ENCODE measurements around the gene CDK17. TPM values are rescaled to one million over a fixed set of nuclear protein-coding genes. Genes with fewer than 3 reads are reported as not detected.
A peak's percentile ranks its signal among the peaks of the same experiment; 100 is the strongest.

The CDK17 gene
- total and polyA plus RNA-seq, 4 experiments from 2014 or later = 30.5 to 67.4 (median 49.2) TPM

DNA sequence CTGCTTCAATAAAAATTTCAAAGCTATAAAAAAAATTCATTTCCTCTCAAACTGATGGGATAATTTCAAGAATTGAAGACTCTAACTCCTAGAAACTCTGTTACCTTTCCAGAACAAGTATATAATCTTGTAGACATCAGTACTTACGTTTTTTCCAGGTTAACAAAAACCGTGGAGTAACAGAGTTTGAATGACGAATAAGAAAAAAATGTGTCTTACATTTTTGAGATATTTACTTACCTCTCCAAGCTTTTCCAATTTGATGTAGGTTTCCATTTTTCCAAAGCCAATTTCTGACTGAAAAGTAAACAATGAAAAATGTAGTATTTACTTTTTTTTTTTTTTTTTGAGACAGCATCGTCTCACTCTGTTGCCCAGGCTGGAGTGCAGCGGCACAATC lies 100.2 kb downstream of the CDK17 start:
- H3K9me3 Mint-ChIP-seq = no peaks in the 10 kb centered on the region
- Histone ChIP-seq H3K27ac (ENCODE audit: low read depth, low read length) (no peak overlapping the region), H3K9me3 (ENCODE audit: control insufficient read depth in 1 of 2, low read length in 2 of 2) (no peaks in the 10 kb centered on the region), H3K4me1 (ENCODE audit: insufficient read depth, low read length) (peaks cover 14% of the 10 kb centered on the region), H3K27me3 (ENCODE audit: insufficient read depth, low read length) (no peaks in the 10 kb centered on the region), H3K4me3 (ENCODE audit: low read length in 2 of 2) (no peak overlapping the region), H3K36me3 (ENCODE audit: insufficient read depth, low read length) (peaks cover 8% of the 10 kb centered on the region)
- no peak overlapping the region for H3K27ac Mint-ChIP-seq
- ChIA-PET POLR2A (ENCODE audit: partially characterized antibody) (interaction anchor here (0.6 to 1.3 kb wide), 2 partner anchors 14 to 99 kb away, joined by 4 to 5 read pairs; no protein-coding TSS in a partner anchor), CTCF (ENCODE audit: partially characterized antibody) (interaction anchor here (2.3 kb wide), 1 partner anchor 101 kb away, joined by 12 read pairs; the partner anchor contains the start of gene CDK17)
- no peak overlapping the region for H3K4me3 Mint-ChIP-seq
- H3K4me1 Mint-ChIP-seq = peaks cover 12 to 23% (median 19%) of the 10 kb centered on the region in 4 donors
- no peaks in the 10 kb centered on the region for H3K27me3 Mint-ChIP-seq
- intact Hi-C loops (cut with micrococcal nuclease) = loop anchor here (10.0 kb wide), 1 partner anchor 215 kb away; no protein-coding TSS in a partner anchor
- peaks cover 24 to 37% of the 10 kb centered on the region in 2 donors for H3K36me3 Mint-ChIP-seq
- no peak for DNase-seq

DNA sequence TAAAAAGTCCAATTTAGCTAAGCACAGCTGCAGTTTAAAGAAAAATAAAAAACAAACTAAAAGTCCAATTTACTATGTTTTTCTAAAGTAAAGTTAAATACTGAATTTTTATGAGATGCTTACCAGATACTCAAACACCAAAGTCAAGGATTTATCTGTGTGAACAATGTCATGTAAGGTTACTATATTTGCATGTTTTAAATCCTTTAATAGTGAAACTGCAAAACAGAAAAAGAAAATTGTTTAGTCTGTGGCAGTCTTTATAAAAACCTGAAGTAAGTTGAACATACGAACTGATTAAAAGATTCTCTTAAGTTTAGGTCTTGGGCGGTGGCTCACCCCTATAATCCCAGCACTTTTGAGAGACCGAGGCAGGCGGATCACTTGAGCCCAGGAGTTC lies 102.7 kb downstream of the CDK17 start:
- POLR2A ChIA-PET (ENCODE audit: partially characterized antibody) = no interaction called here

DNA sequence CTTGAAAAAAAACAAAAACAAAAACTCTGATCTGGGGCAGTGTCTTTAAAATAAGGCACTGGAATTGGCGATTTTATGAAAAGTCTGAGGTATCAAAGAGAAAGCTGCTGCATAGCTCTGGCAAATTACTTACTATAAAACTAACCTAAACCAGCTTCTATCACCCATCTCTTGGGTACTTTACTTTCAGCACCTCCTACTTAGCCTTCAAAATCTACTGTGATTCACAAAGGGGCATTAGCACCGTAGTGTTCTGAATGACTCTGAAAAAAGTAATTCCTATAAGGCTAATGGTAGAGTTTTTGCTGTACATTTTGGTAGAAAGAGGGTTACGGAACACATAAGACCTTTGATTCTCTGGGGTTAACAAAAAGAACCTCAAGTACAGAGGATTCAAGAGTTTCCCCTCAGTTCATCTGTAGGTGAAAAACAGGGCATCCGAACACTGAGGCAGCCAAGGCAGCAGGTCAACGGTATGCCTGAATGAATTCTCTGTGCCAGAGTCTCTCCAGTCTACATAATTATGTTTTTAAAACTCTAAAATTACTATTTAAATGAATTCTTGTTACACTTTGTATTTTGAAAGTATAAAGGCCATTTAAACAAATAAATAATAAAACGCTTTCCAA lies 104.6 kb downstream of the CDK17 start:
- Mint-ChIP-seq H3K27me3 (no peaks in the 10 kb centered on the region), H3K36me3 (peaks cover 25 to 54% of the 10 kb centered on the region in 2 donors), H3K27ac (peak overlapping the region in 5 of 7 donors; percentile 37 to 85 (median 57)), H3K9me3 (no peaks in the 10 kb centered on the region), H3K4me3 (peak overlapping the region in 5 of 8 donors; percentile 16 to 73 (median 50)), H3K4me1 (peaks cover 18 to 25% (median 19%) of the 10 kb centered on the region in 4 donors)
- no peak overlapping the region for H3K27ac ChIP-seq (ENCODE audit: low read depth, low read length)
- no peaks in the 10 kb centered on the region for H3K9me3 ChIP-seq (ENCODE audit: control insufficient read depth in 1 of 2, low read length in 2 of 2)
- CTCF ChIA-PET (ENCODE audit: partially characterized antibody) = interaction anchor here (1.4 to 2.1 kb wide), 3 partner anchors 42 to 104 kb away, joined by 3 to 6 read pairs (median 4); partner anchors contain the start of gene CDK17
- POLR2A ChIA-PET (ENCODE audit: partially characterized antibody) = interaction anchor here (1.5 to 2.1 kb wide), 2 partner anchors 8 to 104 kb away, joined by 5 to 13 read pairs; partner anchors contain the start of gene CDK17
- H3K27me3 ChIP-seq (ENCODE audit: insufficient read depth, low read length) = no peaks in the 10 kb centered on the region
- intact Hi-C loops (cut with micrococcal nuclease) = loop anchor here (1.0 to 5.0 kb wide), 3 partner anchors 12 to 102 kb away; no protein-coding TSS in a partner anchor
- H3K4me1 ChIP-seq (ENCODE audit: insufficient read depth, low read length) = peaks cover 15% of the 10 kb centered on the region
- no peak overlapping the region for H3K4me3 ChIP-seq (ENCODE audit: low read length in 2 of 2)
- peaks cover 10% of the 10 kb centered on the region for H3K36me3 ChIP-seq (ENCODE audit: insufficient read depth, low read length)
- no peak for DNase-seq

More for the DNA sequence above, 102.7 kb downstream of the CDK17 start:
- H3K4me3 ChIP-seq (ENCODE audit: low read length in 2 of 2) = no peak overlapping the region
- no peak for DNase-seq
- no peaks in the 10 kb centered on the region for H3K27me3 ChIP-seq (ENCODE audit: insufficient read depth, low read length)
- H3K27ac ChIP-seq (ENCODE audit: low read depth, low read length) = no peak overlapping the region
- H3K9me3 Mint-ChIP-seq = no peaks in the 10 kb centered on the region
- CTCF ChIA-PET (ENCODE audit: partially characterized antibody) = interaction anchor here (1.0 kb wide), 1 partner anchor 15 kb away, joined by 3 read pairs; no protein-coding TSS in a partner anchor
- H3K27ac Mint-ChIP-seq = no peak overlapping the region
- no peaks in the 10 kb centered on the region for H3K9me3 ChIP-seq (ENCODE audit: control insufficient read depth in 1 of 2, low read length in 2 of 2)
- intact Hi-C loops (cut with micrococcal nuclease) = loop anchor here (5.0 kb wide), 1 partner anchor 100 kb away; no protein-coding TSS in a partner anchor
- peaks cover 17 to 27% (median 20%) of the 10 kb centered on the region in 4 donors for H3K4me1 Mint-ChIP-seq
- H3K36me3 ChIP-seq (ENCODE audit: insufficient read depth, low read length) = peaks cover 8% of the 10 kb centered on the region
- no peaks in the 10 kb centered on the region for H3K27me3 Mint-ChIP-seq
- H3K36me3 Mint-ChIP-seq = peaks cover 27 to 48% of the 10 kb centered on the region in 2 donors
- H3K4me1 ChIP-seq (ENCODE audit: insufficient read depth, low read length) = peaks cover 17% of the 10 kb centered on the region
- no peak overlapping the region for H3K4me3 Mint-ChIP-seq

DNA sequence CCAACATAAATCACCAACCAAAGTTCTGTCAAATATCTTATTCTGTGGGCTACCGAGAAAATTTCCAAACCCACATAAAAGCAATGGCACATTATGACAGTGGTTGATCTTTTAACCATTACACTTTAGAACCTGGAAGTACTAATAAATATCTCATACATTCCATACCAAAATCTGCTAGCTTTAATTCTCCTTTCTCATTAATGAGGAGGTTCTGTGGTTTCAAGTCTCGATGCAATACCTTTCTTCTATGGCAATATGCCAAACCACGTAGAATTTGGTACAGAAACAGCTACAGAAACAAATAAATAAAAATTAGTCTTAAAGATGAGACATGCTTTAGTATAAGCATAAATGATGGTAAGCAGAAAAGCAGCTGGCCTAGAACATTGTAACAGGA lies 105.4 kb downstream of the CDK17 start:
- H3K4me3 ChIP-seq (ENCODE audit: low read length in 2 of 2) = no peak overlapping the region
- Mint-ChIP-seq H3K9me3 (no peaks in the 10 kb centered on the region), H3K4me3 (peak overlapping the region in 5 of 8 donors; percentile 16 to 73 (median 27)), H3K36me3 (peaks cover 24 to 55% of the 10 kb centered on the region in 2 donors), H3K4me1 (peaks cover 18 to 25% (median 19%) of the 10 kb centered on the region in 4 donors), H3K27ac (peak overlapping the region in 2 of 7 donors; percentile 25 to 77), H3K27me3 (no peaks in the 10 kb centered on the region)
- DNase-seq = peak; percentile 27 to 56 (median 45)
- H3K9me3 ChIP-seq (ENCODE audit: control insufficient read depth in 1 of 2, low read length in 2 of 2) = no peaks in the 10 kb centered on the region
- ChIA-PET CTCF (ENCODE audit: partially characterized antibody) (interaction anchor here (1.4 to 2.1 kb wide), 3 partner anchors 42 to 105 kb away, joined by 3 to 6 read pairs (median 4); partner anchors contain the start of gene CDK17), POLR2A (ENCODE audit: partially characterized antibody) (interaction anchor here (1.5 to 2.1 kb wide), 2 partner anchors 9 to 105 kb away, joined by 5 to 13 read pairs; partner anchors contain the start of gene CDK17)
- intact Hi-C loops (cut with micrococcal nuclease) = loop anchor here (2.0 to 5.0 kb wide), 2 partner anchors 20 to 102 kb away; no protein-coding TSS in a partner anchor
- peaks cover 13% of the 10 kb centered on the region for H3K36me3 ChIP-seq (ENCODE audit: insufficient read depth, low read length)
- H3K27me3 ChIP-seq (ENCODE audit: insufficient read depth, low read length) = no peaks in the 10 kb centered on the region
- peaks cover 15% of the 10 kb centered on the region for H3K4me1 ChIP-seq (ENCODE audit: insufficient read depth, low read length)
- no peak overlapping the region for H3K27ac ChIP-seq (ENCODE audit: low read depth, low read length)

DNA sequence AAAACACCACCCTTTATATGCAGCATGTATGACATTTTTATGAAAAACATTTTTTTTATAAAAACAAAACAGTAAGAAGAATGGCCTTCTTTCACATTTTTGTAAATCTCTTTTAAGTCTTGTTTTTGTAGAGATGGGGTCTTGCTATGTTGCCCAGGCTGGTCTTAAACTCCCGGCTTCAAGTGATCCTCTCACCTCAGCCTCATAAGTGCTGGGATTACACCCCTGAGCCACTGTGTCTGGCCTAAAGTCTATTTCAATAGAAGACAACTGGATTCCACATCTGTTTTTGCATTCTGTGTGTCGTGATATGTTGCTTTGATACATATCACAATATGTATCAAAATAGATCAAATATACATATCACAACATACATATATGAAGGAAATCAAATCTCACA lies 107.1 kb downstream of the CDK17 start:
- Histone ChIP-seq H3K27me3 (ENCODE audit: insufficient read depth, low read length) (no peaks in the 10 kb centered on the region), H3K36me3 (ENCODE audit: insufficient read depth, low read length) (peaks cover 23% of the 10 kb centered on the region), H3K4me3 (ENCODE audit: low read length in 2 of 2) (no peak overlapping the region), H3K27ac (ENCODE audit: low read depth, low read length) (no peak overlapping the region), H3K9me3 (ENCODE audit: control insufficient read depth in 1 of 2, low read length in 2 of 2) (no peaks in the 10 kb centered on the region), H3K4me1 (ENCODE audit: insufficient read depth, low read length) (peaks cover 15% of the 10 kb centered on the region)
- Mint-ChIP-seq H3K9me3 (no peaks in the 10 kb centered on the region), H3K27me3 (no peaks in the 10 kb centered on the region), H3K4me3 (no peak overlapping the region), H3K27ac (peak overlapping the region in 1 of 7 donors; percentile 50), H3K4me1 (peaks cover 19 to 25% (median 22%) of the 10 kb centered on the region in 4 donors), H3K36me3 (peaks cover 29 to 57% of the 10 kb centered on the region in 2 donors)
- DNase-seq = no peak
- intact Hi-C loops (cut with micrococcal nuclease) = no loop called here
- ChIA-PET POLR2A (ENCODE audit: partially characterized antibody) (interaction anchor here (0.9 to 1.6 kb wide), 2 partner anchors 106 to 108 kb away, joined by 3 to 7 read pairs; partner anchors contain the start of gene CDK17), CTCF (ENCODE audit: partially characterized antibody) (interaction anchor here (1.4 kb wide), 1 partner anchor 107 kb away, joined by 3 read pairs; the partner anchor contains the start of gene CDK17)

DNA sequence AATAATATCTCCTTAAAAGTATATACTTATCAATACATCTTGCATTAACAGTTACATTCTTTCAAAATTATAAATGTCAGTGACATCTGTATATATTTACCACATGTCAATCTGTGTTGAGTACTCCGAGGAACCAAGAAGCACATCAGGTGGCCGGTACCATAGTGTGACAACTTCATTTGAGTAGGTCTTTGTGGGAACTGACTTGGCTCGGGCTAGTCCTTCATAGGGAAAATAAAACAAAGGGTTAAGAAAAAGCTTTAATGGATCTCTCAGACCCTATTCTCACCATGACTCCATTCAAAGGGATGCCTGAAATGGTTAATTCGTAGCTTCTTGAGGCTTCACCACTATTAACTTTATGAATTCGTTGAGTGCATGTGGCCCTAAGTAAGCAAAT lies 111.2 kb downstream of the CDK17 start:
- H3K27ac Mint-ChIP-seq = peak overlapping the region in 2 of 7 donors; percentile 37 to 40
- no peaks in the 10 kb centered on the region for H3K27me3 Mint-ChIP-seq
- H3K4me1 Mint-ChIP-seq = peaks cover 7 to 17% (median 13%) of the 10 kb centered on the region in 4 donors
- peaks cover 52 to 70% of the 10 kb centered on the region in 2 donors for H3K36me3 Mint-ChIP-seq
- POLR2A ChIA-PET (ENCODE audit: partially characterized antibody) = no interaction called here
- Histone ChIP-seq H3K4me3 (ENCODE audit: low read length in 2 of 2) (no peak overlapping the region), H3K27ac (ENCODE audit: low read depth, low read length) (no peak overlapping the region), H3K27me3 (ENCODE audit: insufficient read depth, low read length) (no peaks in the 10 kb centered on the region), H3K36me3 (ENCODE audit: insufficient read depth, low read length) (peaks cover 44% of the 10 kb centered on the region), H3K4me1 (ENCODE audit: insufficient read depth, low read length) (no peaks in the 10 kb centered on the region), H3K9me3 (ENCODE audit: control insufficient read depth in 1 of 2, low read length in 2 of 2) (no peaks in the 10 kb centered on the region)
- CTCF ChIA-PET (ENCODE audit: partially characterized antibody) = interaction anchor here (1.0 kb wide), 1 partner anchor 70 kb away, joined by 3 read pairs; no protein-coding TSS in a partner anchor
- no peak overlapping the region for H3K4me3 Mint-ChIP-seq
- intact Hi-C loops (cut with micrococcal nuclease) = loop anchor here (5.0 kb wide), 1 partner anchor 227 kb away; no protein-coding TSS in a partner anchor
- DNase-seq = no peak
- H3K9me3 Mint-ChIP-seq = no peaks in the 10 kb centered on the region

DNA sequence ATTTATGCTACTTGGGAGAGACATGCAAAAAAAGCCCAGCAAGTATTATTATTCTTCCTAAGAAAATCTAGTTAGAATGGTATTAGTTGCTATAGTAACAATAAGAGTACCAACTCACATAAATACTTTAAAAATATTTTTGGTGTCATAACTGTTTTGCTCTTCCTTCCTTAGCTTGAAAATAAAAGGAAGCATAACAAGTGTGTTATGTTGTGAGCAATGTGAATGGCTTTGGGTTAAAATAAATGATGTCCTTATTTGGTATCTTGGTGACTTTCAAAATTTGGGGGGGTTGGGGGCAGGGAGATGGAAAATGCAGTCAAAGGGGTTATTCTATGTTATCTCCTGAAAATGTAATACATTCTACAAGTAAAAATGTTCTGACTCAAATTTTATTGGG lies 115.1 kb downstream of the CDK17 start:
- H3K36me3 Mint-ChIP-seq = peaks cover 60 to 82% of the 10 kb centered on the region in 2 donors

More for the DNA sequence above, 115.1 kb downstream of the CDK17 start:
- no peaks in the 10 kb centered on the region for H3K4me1 ChIP-seq (ENCODE audit: insufficient read depth, low read length)
- DNase-seq = no peak
- H3K4me1 Mint-ChIP-seq = peaks cover 5 to 13% (median 8%) of the 10 kb centered on the region in 4 donors
- peaks cover 66% of the 10 kb centered on the region for H3K36me3 ChIP-seq (ENCODE audit: insufficient read depth, low read length)
- no peaks in the 10 kb centered on the region for H3K27me3 Mint-ChIP-seq
- ChIA-PET CTCF (ENCODE audit: partially characterized antibody) (no interaction called here), POLR2A (ENCODE audit: partially characterized antibody) (no interaction called here)
- no peak overlapping the region for H3K27ac ChIP-seq (ENCODE audit: low read depth, low read length)
- intact Hi-C loops (cut with micrococcal nuclease) = loop anchor here (5.0 kb wide), 1 partner anchor 223 kb away; no protein-coding TSS in a partner anchor
- H3K27me3 ChIP-seq (ENCODE audit: insufficient read depth, low read length) = no peaks in the 10 kb centered on the region
- H3K9me3 Mint-ChIP-seq = no peaks in the 10 kb centered on the region
- no peaks in the 10 kb centered on the region for H3K9me3 ChIP-seq (ENCODE audit: control insufficient read depth in 1 of 2, low read length in 2 of 2)
- H3K4me3 Mint-ChIP-seq = no peak overlapping the region
- peak overlapping the region in 5 of 7 donors; percentile 33 to 68 (median 65) for H3K27ac Mint-ChIP-seq
- no peak overlapping the region for H3K4me3 ChIP-seq (ENCODE audit: low read length in 2 of 2)

Data from CD4-positive, alpha-beta memory T cell (primary cell).